Aorta (tissue), 5 donors: ENCODE measurements around the gene NRTN. TPM values are rescaled to one million over a fixed set of nuclear protein-coding genes. Genes with fewer than 3 reads are reported as not detected.

Source experiments
- ATAC-seq: fragments of 200-7000 bp; cut with Tn5 transposase; one replicate; pipeline ENCODE4 v1.9.1; 2022; ENCODE audit warnings: moderate library complexity; ENCODE audit not compliant: low FRiP score
- DNase-seq, 2 donors: peaks; one replicate each; pipeline ENCODE4 v3.0.0-alpha.2; 2020
- H3K27ac ChIP-seq, 2 donors: one replicate each; pipeline ENCODE4 v1.5.1; 2013; ENCODE audit warnings: low read length in 2 of 2, mild to moderate bottlenecking in 2 of 2, moderate library complexity in 2 of 2, control low read depth in 1 of 2, inconsistent platforms in 1 of 2, low read depth in 1 of 2
- H3K27me3 ChIP-seq, 2 donors: one replicate each; pipeline ENCODE4 v1.6.1; 2013; ENCODE audit warnings: control low read depth in 1 of 2, low read length in 1 of 2, mild to moderate bottlenecking in 1 of 2, moderate library complexity in 1 of 2; ENCODE audit not compliant: insufficient read depth in 2 of 2, control insufficient read depth in 1 of 2
- H3K36me3 ChIP-seq, 2 donors: one replicate each; pipeline ENCODE4 v1.6.1; 2013; ENCODE audit warnings: control low read depth in 1 of 2, low read length in 1 of 2, mild to moderate bottlenecking in 1 of 2; ENCODE audit not compliant: insufficient read depth in 2 of 2, control insufficient read depth in 1 of 2
- H3K4me1 ChIP-seq, 2 donors: one replicate each; pipeline ENCODE4 v1.6.1; 2013; ENCODE audit warnings: low read length in 2 of 2, control low read depth in 1 of 2, mild to moderate bottlenecking in 1 of 2, moderate library complexity in 1 of 2; ENCODE audit not compliant: insufficient read depth in 2 of 2, control insufficient read depth in 1 of 2
- H3K4me3 ChIP-seq, 2 donors: one replicate each; pipeline ENCODE4 v1.5.1; 2013; ENCODE audit warnings: low read length in 2 of 2, control low read depth in 1 of 2, mild to moderate bottlenecking in 1 of 2
- H3K9me3 ChIP-seq: one replicate; pipeline ENCODE4 v1.6.1; 2013; ENCODE audit warnings: mild to moderate bottlenecking, low read length; ENCODE audit not compliant: control insufficient read depth
- WGBS, 2 donors: extraction: QIAGEN DNeasy Blood & Tissue Kit; methylation state at CpG; one replicate each; pipeline ENCODE4 v1.1.7; 2013; 5-methylcytosine and 5-hydroxymethylcytosine counted together
- intact Hi-C, 2 donors: fragments of 100-400 bp; cut with DNase I; formaldehyde crosslinking; loops; one replicate each; pipeline versions ENCODE4 v1.14.2 to v1.15.0; 2022
- polyA plus RNA-seq, 2 donors: library from polyadenylated mRNA; stranded (reverse); fragments of 200-250 nt; gene quantifications; one replicate each; pipeline ENCODE4 v1.2.3, GENCODE V29; 2013
- total RNA-seq, 2 donors: library from RNA; stranded (reverse); fragmentation: NEBNext Ultra II Directional; extraction: Animal tissue kit (Norgen Biotek cat#: 25700); gene quantifications; one replicate each; pipeline ENCODE4 v1.2.1, GENCODE V29; 2021
- donor health status: healthy with polysubstance abuse.
- donor health status: Bipolar disorder and iron deficiency.
- donor health status: DM: no; HTN: no; CAD: no.
- donor health status: DM: no; HTN: no; CAD: no.
- donor health status: DM: yes; HTN: yes; CAD: no.

The NRTN gene
- total and polyA plus RNA-seq, 4 donors: 1.1 TPM; not detected in 3

- Histone ChIP-seq H3K9me3 (no peaks in the 10 kb centered on the region), H3K27me3 (no peaks in the 10 kb centered on the region), H3K27ac (no peak overlapping the region), H3K4me3 (no peak overlapping the region), H3K36me3 (no peaks in the 10 kb centered on the region), H3K4me1 (no peaks in the 10 kb centered on the region)
- intact Hi-C loops: loop anchor here (10.0 kb wide), 2 partner anchors 88 to 218 kb away; no protein-coding TSS in a partner anchor
- WGBS, 2 donors: 93 to 96% methylated on average over 5 of the region's 5 CpGs
- ATAC-seq: no peak
- no peak for DNase-seq
Measured at GRCh38 chr19:5806905-5807304, 2.0 kb downstream of the NRTN start.

GRCh38 chr19:5808120-5808816, 3.4 kb downstream of the NRTN start:
- intact Hi-C loops: loop anchor here (10.0 kb wide), 2 partner anchors 87 to 217 kb away; no protein-coding TSS in a partner anchor
- DNase-seq: peak in 1 of 2 donors; percentile 41
- WGBS, 2 donors: 83 to 85% methylated on average over 20 to 21 of the region's 21 CpGs

GRCh38 chr19:5809053-5809452, 4.2 kb downstream of the NRTN start:
- 89 to 90% methylated on average over 9 of the region's 9 CpGs for WGBS, 2 donors

More at GRCh38 chr19:5808120-5808816, 3.4 kb downstream of the NRTN start:
- no peaks in the 10 kb centered on the region for H3K9me3 ChIP-seq
- H3K4me1 ChIP-seq: no peaks in the 10 kb centered on the region
- no peaks in the 10 kb centered on the region for H3K27me3 ChIP-seq
- no peak overlapping the region for H3K4me3 ChIP-seq
- ATAC-seq: no peak
- no peak overlapping the region for H3K27ac ChIP-seq
- H3K36me3 ChIP-seq: no peaks in the 10 kb centered on the region

GRCh38 chr19:5809469-5809868, 4.6 kb downstream of the NRTN start:
- Histone ChIP-seq H3K27ac (no peak overlapping the region), H3K4me1 (no peaks in the 10 kb centered on the region), H3K4me3 (no peak overlapping the region), H3K27me3 (no peaks in the 10 kb centered on the region), H3K9me3 (no peaks in the 10 kb centered on the region), H3K36me3 (no peaks in the 10 kb centered on the region)
- ATAC-seq (no peak), DNase-seq (no peak)
- intact Hi-C loops: loop anchor here (10.0 kb wide), 2 partner anchors 85 to 215 kb away; no protein-coding TSS in a partner anchor
- 71 to 76% methylated on average over 10 of the region's 10 CpGs for WGBS, 2 donors

More at GRCh38 chr19:5809053-5809452, 4.2 kb downstream of the NRTN start:
- H3K4me1 ChIP-seq: no peaks in the 10 kb centered on the region
- H3K27me3 ChIP-seq: no peaks in the 10 kb centered on the region
- intact Hi-C loops: loop anchor here (10.0 kb wide), 2 partner anchors 86 to 216 kb away; no protein-coding TSS in a partner anchor
- H3K36me3 ChIP-seq: no peaks in the 10 kb centered on the region
- no peaks in the 10 kb centered on the region for H3K9me3 ChIP-seq
- no peak overlapping the region for H3K4me3 ChIP-seq
- ATAC-seq (no peak), DNase-seq (no peak)
- H3K27ac ChIP-seq: no peak overlapping the region

- DNase-seq: no peak
- no peak for ATAC-seq
- intact Hi-C loops: no loop called here
- H3K4me1 ChIP-seq: no peaks in the 10 kb centered on the region
- H3K36me3 ChIP-seq: no peaks in the 10 kb centered on the region
- no peak overlapping the region for H3K27ac ChIP-seq
- no peaks in the 10 kb centered on the region for H3K27me3 ChIP-seq
- no peak overlapping the region for H3K4me3 ChIP-seq
- 91 to 95% methylated on average over 4 of the region's 4 CpGs for WGBS, 2 donors
- no peaks in the 10 kb centered on the region for H3K9me3 ChIP-seq
Measured at GRCh38 chr19:5811117-5811516, 6.2 kb downstream of the NRTN start.

- H3K27me3 ChIP-seq: no peaks in the 10 kb centered on the region
Measured at GRCh38 chr19:5814123-5814851, 9.4 kb downstream of the NRTN start.

GRCh38 chr19:5814852-5815246, 10.0 kb downstream of the NRTN start:
- intact Hi-C loops: no loop called here
- Histone ChIP-seq H3K9me3 (no peaks in the 10 kb centered on the region), H3K4me3 (no peak overlapping the region), H3K27ac (no peak overlapping the region), H3K4me1 (no peaks in the 10 kb centered on the region), H3K36me3 (no peaks in the 10 kb centered on the region), H3K27me3 (no peaks in the 10 kb centered on the region)
- DNase-seq (no peak), ATAC-seq (no peak)
- WGBS, 2 donors: 58 to 65% methylated on average over 10 to 11 of the region's 11 CpGs

More at GRCh38 chr19:5814123-5814851, 9.4 kb downstream of the NRTN start:
- WGBS, 2 donors: 74 to 77% methylated on average over 9 of the region's 9 CpGs
- no peaks in the 10 kb centered on the region for H3K36me3 ChIP-seq
- H3K4me3 ChIP-seq: no peak overlapping the region
- no peak for DNase-seq
- intact Hi-C loops: no loop called here
- H3K9me3 ChIP-seq: no peaks in the 10 kb centered on the region
- no peak for ATAC-seq
- no peaks in the 10 kb centered on the region for H3K4me1 ChIP-seq
- H3K27ac ChIP-seq: no peak overlapping the region

- DNase-seq: no peak
- Histone ChIP-seq H3K4me3 (no peak overlapping the region), H3K27me3 (no peaks in the 10 kb centered on the region), H3K27ac (no peak overlapping the region), H3K4me1 (no peaks in the 10 kb centered on the region), H3K36me3 (no peaks in the 10 kb centered on the region), H3K9me3 (no peaks in the 10 kb centered on the region)
- intact Hi-C loops: no loop called here
- 78 to 80% methylated on average over 2 of the region's 2 CpGs for WGBS, 2 donors
- no peak for ATAC-seq
Measured at GRCh38 chr19:5817218-5817617, 12.4 kb downstream of the NRTN start.
